A673 (cell line): ENCODE measurements around the gene ACSS1.

Source experiments
- EZH2 ChIP-seq: fragments of 200-600 bp; sonication (generic); IDR thresholded peaks from 2 replicates; pipeline ENCODE4 v1.6.1; 2017; ENCODE audit warnings: borderline replicate concordance, low read depth, mild to moderate bottlenecking, mixed read lengths, antibody characterized with exemption, low read length; ENCODE audit not compliant: poor library complexity, severe bottlenecking
- TF ChIP-seq, protein P1 (sequence below): fragments of 300-800, 200-600 bp; sonication (generic); conservative IDR thresholded peaks from 2 replicates; pipeline ENCODE4 v1.5.1; 2017; ENCODE audit warnings: low read depth, mild to moderate bottlenecking, antibody characterized with exemption, low read length, moderate library complexity, mixed read lengths

DNA sequence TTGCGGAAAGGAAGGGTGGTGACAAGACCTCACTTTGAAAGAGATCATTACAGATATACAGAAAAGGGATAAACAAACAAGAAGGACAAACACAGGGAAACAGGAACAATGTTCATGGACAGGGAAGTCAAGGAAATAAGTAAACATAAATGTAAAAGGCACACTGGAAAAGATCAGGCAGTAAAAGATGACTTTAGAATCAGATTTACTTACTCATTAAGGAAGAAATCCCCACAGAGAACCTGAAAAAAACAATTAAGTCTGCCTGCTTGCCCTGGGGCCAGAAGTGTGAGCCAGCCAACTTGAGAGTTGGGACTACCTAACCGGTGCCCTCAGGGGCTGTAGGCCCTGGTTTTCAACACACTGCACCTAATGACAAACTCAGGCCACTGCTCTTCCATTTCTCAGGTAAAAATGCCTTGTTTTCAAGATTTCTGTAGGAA, 67.1 kb downstream of the ACSS1 start:
- TF ChIP-seq, protein P1, sequence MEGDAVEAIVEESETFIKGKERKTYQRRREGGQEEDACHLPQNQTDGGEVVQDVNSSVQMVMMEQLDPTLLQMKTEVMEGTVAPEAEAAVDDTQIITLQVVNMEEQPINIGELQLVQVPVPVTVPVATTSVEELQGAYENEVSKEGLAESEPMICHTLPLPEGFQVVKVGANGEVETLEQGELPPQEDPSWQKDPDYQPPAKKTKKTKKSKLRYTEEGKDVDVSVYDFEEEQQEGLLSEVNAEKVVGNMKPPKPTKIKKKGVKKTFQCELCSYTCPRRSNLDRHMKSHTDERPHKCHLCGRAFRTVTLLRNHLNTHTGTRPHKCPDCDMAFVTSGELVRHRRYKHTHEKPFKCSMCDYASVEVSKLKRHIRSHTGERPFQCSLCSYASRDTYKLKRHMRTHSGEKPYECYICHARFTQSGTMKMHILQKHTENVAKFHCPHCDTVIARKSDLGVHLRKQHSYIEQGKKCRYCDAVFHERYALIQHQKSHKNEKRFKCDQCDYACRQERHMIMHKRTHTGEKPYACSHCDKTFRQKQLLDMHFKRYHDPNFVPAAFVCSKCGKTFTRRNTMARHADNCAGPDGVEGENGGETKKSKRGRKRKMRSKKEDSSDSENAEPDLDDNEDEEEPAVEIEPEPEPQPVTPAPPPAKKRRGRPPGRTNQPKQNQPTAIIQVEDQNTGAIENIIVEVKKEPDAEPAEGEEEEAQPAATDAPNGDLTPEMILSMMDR: no peak
- no peak for TF ChIP-seq EZH2
